Astrocyte (in vitro differentiated cells and primary cell): ENCODE data around the gene ACAN. TPM values are rescaled to one million over a fixed set of nuclear protein-coding genes. Genes with fewer than 3 reads are reported as not detected.
A peak's percentile ranks its signal among the peaks of the same experiment; 100 is the strongest.

Source experiments
- DNase-seq: peaks from one replicate; pipeline ENCODE4 v3.0.0-alpha.2; 2010; ENCODE audit warnings: low read depth
- FAIRE-seq: peaks from 2 replicates; lab custom pipeline; 2011; peaks lifted over from hg19 to GRCh38; lab: Jason Lieb, UNC
- H2AFZ ChIP-seq: 2 replicates; pipeline ENCODE4 v1.6.0; 2012; ENCODE audit warnings: low read depth, low read length, inconsistent platforms
- H3K27ac ChIP-seq: 2 replicates; pipeline ENCODE4 v1.5.1; 2011; ENCODE audit warnings: low read depth, low read length, inconsistent platforms
- H3K27me3 ChIP-seq: 2 replicates; pipeline ENCODE4 v1.6.0; 2011; ENCODE audit warnings: low read length, inconsistent platforms; ENCODE audit not compliant: insufficient read depth
- H3K36me3 ChIP-seq: 2 replicates; pipeline ENCODE4 v1.5.1; 2011; ENCODE audit warnings: low read length, inconsistent platforms; ENCODE audit not compliant: insufficient read depth
- H3K4me1 ChIP-seq: 2 replicates; pipeline ENCODE4 v1.5.1; 2011; ENCODE audit warnings: low read length, inconsistent platforms; ENCODE audit not compliant: insufficient read depth
- H3K4me2 ChIP-seq: 2 replicates; pipeline ENCODE4 v1.6.0; 2012; ENCODE audit warnings: low read length, inconsistent platforms
- H3K4me3 ChIP-seq: 2 replicates; pipeline ENCODE4 v1.5.1; 2011; ENCODE audit warnings: low read depth, mild to moderate bottlenecking, low read length, inconsistent platforms; ENCODE audit not compliant: insufficient read depth
- H3K79me2 ChIP-seq: 2 replicates; pipeline ENCODE4 v1.6.0; 2012; ENCODE audit warnings: mild to moderate bottlenecking, low read length, inconsistent platforms; ENCODE audit not compliant: insufficient read depth
- H3K9ac ChIP-seq: 2 replicates; pipeline ENCODE4 v1.6.0; 2012; ENCODE audit warnings: mild to moderate bottlenecking, low read length, inconsistent platforms
- H3K9me3 ChIP-seq: 2 replicates; pipeline ENCODE4 v1.5.1; 2012; ENCODE audit warnings: low read depth, mild to moderate bottlenecking, low read length, inconsistent platforms; ENCODE audit not compliant: insufficient read depth
- H4K20me1 ChIP-seq: 2 replicates; pipeline ENCODE4 v1.6.0; 2012; ENCODE audit warnings: low read length, inconsistent platforms; ENCODE audit not compliant: insufficient read depth
- H3K27ac Mint-ChIP-seq: one replicate; pipeline ENCODE4 v1.8.0; 2021; ENCODE audit warnings: mild to moderate bottlenecking, mixed read lengths; ENCODE audit not compliant: unreplicated experiment
- H3K27me3 Mint-ChIP-seq: one replicate; pipeline ENCODE4 v1.8.0; 2021; ENCODE audit warnings: low read depth, mixed read lengths; ENCODE audit not compliant: unreplicated experiment
- H3K36me3 Mint-ChIP-seq: one replicate; pipeline ENCODE4 v1.8.0; 2021; ENCODE audit warnings: low read depth, mixed read lengths; ENCODE audit not compliant: unreplicated experiment
- H3K4me1 Mint-ChIP-seq: one replicate; pipeline ENCODE4 v1.8.0; 2021; ENCODE audit warnings: low read depth, mixed read lengths; ENCODE audit not compliant: unreplicated experiment
- H3K4me3 Mint-ChIP-seq: one replicate; pipeline ENCODE4 v1.8.0; 2021; ENCODE audit warnings: mild to moderate bottlenecking, moderate library complexity, mixed read lengths; ENCODE audit not compliant: unreplicated experiment
- H3K9me3 Mint-ChIP-seq: one replicate; pipeline ENCODE4 v1.8.0; 2021; ENCODE audit warnings: mild to moderate bottlenecking, mixed read lengths; ENCODE audit not compliant: unreplicated experiment
- EZH2 ChIP-seq: IDR thresholded peaks from 2 replicates; pipeline ENCODE4 v1.6.1; 2012; ENCODE audit warnings: mild to moderate bottlenecking, low read length, inconsistent platforms; ENCODE audit not compliant: insufficient read depth
- total RNA-seq: library from RNA; stranded (reverse); gene quantifications from 2 replicates; pipeline ENCODE4 v1.2.1, GENCODE V29; 2021
- TF ChIP-seq, protein P1 (sequence below): IDR thresholded peaks from 2 replicates; pipeline ENCODE4 v1.5.1; 2011; ENCODE audit warnings: low read depth, mild to moderate bottlenecking, inconsistent platforms, low read length, moderate library complexity; ENCODE audit not compliant: insufficient read depth

ACAN gene
- total RNA-seq, 1 donor from 2014 or later, result 0.34 TPM

DNA sequence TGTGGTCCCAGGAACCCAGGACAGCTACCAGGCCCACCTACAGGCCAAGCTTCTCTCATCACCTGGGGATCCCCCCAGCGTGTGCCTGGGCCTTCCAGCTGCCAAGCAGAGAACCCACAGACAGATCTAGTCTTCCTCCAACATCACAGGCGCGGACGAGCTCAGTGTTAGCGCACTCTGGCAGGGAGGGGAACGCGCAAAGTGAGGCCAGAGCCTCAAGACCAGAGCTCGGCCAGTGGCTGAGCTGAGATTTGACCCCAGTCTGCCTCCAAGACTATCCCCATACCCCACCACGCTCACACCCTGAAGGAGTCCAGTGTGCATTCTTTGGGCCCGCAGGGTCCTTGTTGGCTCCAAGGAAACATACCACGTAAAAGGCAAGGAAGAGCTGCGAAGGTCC is 104.9 kb downstream of the ACAN start:
- Histone ChIP-seq H2AFZ (no peak overlapping the region), H3K9me3 (no peaks in the 10 kb centered on the region), H3K79me2 (peaks cover 69% of the 10 kb centered on the region), H3K9ac (no peak overlapping the region), H3K27me3 (no peaks in the 10 kb centered on the region), H3K27ac (no peak overlapping the region), H3K4me3 (no peak overlapping the region), H4K20me1 (peaks cover 84% of the 10 kb centered on the region), H3K4me1 (peaks cover 42% of the 10 kb centered on the region), H3K36me3 (peaks cover 33% of the 10 kb centered on the region), H3K4me2 (no peak overlapping the region)
- no peaks in the 10 kb centered on the region for H3K27me3 Mint-ChIP-seq
- TF ChIP-seq, protein P1, sequence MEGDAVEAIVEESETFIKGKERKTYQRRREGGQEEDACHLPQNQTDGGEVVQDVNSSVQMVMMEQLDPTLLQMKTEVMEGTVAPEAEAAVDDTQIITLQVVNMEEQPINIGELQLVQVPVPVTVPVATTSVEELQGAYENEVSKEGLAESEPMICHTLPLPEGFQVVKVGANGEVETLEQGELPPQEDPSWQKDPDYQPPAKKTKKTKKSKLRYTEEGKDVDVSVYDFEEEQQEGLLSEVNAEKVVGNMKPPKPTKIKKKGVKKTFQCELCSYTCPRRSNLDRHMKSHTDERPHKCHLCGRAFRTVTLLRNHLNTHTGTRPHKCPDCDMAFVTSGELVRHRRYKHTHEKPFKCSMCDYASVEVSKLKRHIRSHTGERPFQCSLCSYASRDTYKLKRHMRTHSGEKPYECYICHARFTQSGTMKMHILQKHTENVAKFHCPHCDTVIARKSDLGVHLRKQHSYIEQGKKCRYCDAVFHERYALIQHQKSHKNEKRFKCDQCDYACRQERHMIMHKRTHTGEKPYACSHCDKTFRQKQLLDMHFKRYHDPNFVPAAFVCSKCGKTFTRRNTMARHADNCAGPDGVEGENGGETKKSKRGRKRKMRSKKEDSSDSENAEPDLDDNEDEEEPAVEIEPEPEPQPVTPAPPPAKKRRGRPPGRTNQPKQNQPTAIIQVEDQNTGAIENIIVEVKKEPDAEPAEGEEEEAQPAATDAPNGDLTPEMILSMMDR, result no peak
- no peak for TF ChIP-seq EZH2
- peaks cover 21% of the 10 kb centered on the region for H3K36me3 Mint-ChIP-seq
- DNase-seq (no peak), FAIRE-seq (no peak)
- H3K27ac Mint-ChIP-seq, result no peak overlapping the region
- H3K9me3 Mint-ChIP-seq, result peaks cover 2% of the 10 kb centered on the region
- H3K4me1 Mint-ChIP-seq, result peaks cover 42% of the 10 kb centered on the region
- H3K4me3 Mint-ChIP-seq, result no peak overlapping the region

DNA sequence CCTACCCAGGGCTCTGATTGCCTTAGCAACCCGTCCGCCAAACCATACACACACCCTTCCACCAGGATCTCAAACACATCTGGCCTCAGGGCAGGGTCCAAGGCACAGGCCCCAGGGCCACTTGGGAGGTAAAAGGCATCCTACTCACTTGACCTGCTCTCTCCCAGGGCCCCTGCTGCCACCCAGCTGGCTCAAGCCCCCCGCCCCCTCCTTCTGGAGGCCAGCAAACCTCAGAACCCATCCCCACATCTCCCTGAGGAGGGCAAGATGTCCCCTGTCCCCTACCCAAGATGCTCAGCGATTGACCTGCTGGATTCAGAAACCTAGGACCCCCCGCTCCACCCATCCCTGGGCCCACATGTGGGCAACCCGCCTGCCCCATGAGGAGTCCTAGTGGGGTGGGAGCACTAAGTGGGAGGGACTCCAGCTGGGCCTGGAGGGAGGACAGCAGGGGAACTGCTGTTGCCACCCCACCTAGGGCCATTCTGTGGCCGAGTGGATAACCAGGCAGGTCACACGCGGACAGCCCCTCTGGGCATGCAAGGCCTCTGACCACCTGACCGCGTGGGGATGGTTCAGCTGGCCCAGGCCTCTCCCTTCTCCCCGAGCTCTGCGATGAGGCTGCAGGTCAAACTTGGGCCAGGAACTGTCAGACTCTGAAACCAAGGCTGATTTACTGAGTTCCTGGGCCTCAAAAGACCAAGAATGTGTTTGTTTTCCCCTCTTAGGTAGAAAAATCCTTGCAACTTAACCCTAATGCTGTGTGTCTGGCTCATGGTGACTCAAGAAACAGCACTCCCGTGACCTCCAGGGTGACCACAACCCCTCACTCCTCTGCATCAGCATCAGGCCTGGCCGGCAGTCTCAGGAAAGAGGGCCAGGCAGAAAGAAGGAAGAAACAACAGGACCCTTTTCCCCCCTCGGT is 105.7 kb downstream of the ACAN start:
- no peak for FAIRE-seq
- Histone ChIP-seq H3K4me2 (peak overlapping the region; percentile 100), H3K9me3 (no peaks in the 10 kb centered on the region), H3K27me3 (no peaks in the 10 kb centered on the region), H4K20me1 (peaks cover 80% of the 10 kb centered on the region), H3K9ac (peak overlapping the region; percentile 24), H3K4me3 (no peak overlapping the region), H3K79me2 (peaks cover 69% of the 10 kb centered on the region), H3K27ac (peak overlapping the region; percentile 3), H2AFZ (no peak overlapping the region), H3K36me3 (peaks cover 28% of the 10 kb centered on the region), H3K4me1 (peaks cover 42% of the 10 kb centered on the region)
- peaks cover 42% of the 10 kb centered on the region for H3K4me1 Mint-ChIP-seq
- DNase-seq, result peak; percentile 57
- TF ChIP-seq, protein P1, result no peak
- peak overlapping the region; percentile 75 for H3K27ac Mint-ChIP-seq
- peaks cover 2% of the 10 kb centered on the region for H3K9me3 Mint-ChIP-seq
- no peaks in the 10 kb centered on the region for H3K27me3 Mint-ChIP-seq
- peak overlapping the region; percentile 14 for H3K4me3 Mint-ChIP-seq
- peaks cover 21% of the 10 kb centered on the region for H3K36me3 Mint-ChIP-seq
